SK-N-SH treated with all-trans-retinoic acid at 6 μM for 48 hours (cell line): Measurements from ENCODE around the gene NKD1.

Experiments
- GLIS3 ChIP-seq: fragments of 250-450 bp; sonication (Bioruptor Pico); IDR thresholded peaks from 2 replicates; pipeline ENCODE4 v1.5.0; 2020; ENCODE audit warnings: mild to moderate bottlenecking, moderate library complexity
- OSR1 ChIP-seq: fragments of 250-450 bp; sonication (Bioruptor Pico); IDR thresholded peaks from 2 replicates; pipeline ENCODE4 v1.8.0; 2022; ENCODE audit warnings: moderate library complexity, mild to moderate bottlenecking, inconsistent platforms
- PATZ1 ChIP-seq: fragments of 250-450 bp; sonication (Bioruptor Pico); IDR thresholded peaks from 2 replicates; pipeline ENCODE4 v1.8.0; 2020; ENCODE audit warnings: mild to moderate bottlenecking, moderate library complexity, borderline replicate concordance
- POU6F1 ChIP-seq: fragments of 250-450 bp; sonication (Bioruptor Pico); IDR thresholded peaks from 2 replicates; pipeline ENCODE4 v1.8.0; 2021; ENCODE audit warnings: low read depth, mild to moderate bottlenecking, moderate library complexity, borderline replicate concordance
- PPARA ChIP-seq: fragments of 250-450 bp; sonication (Bioruptor Pico); IDR thresholded peaks from 2 replicates; pipeline ENCODE4 v1.5.0; 2020; ENCODE audit warnings: mild to moderate bottlenecking, borderline replicate concordance
- ZFP3 ChIP-seq: fragments of 250-450 bp; sonication (Bioruptor Pico); IDR thresholded peaks from 2 replicates; pipeline ENCODE4 v1.5.0; 2020; ENCODE audit warnings: mild to moderate bottlenecking, moderate library complexity
- ZNF70 ChIP-seq: fragments of 450-650 bp; formaldehyde crosslinking; IDR thresholded peaks from 2 replicates; pipeline ENCODE4 v1.5.0; 2020; ENCODE audit warnings: mild to moderate bottlenecking, moderate library complexity

DNA sequence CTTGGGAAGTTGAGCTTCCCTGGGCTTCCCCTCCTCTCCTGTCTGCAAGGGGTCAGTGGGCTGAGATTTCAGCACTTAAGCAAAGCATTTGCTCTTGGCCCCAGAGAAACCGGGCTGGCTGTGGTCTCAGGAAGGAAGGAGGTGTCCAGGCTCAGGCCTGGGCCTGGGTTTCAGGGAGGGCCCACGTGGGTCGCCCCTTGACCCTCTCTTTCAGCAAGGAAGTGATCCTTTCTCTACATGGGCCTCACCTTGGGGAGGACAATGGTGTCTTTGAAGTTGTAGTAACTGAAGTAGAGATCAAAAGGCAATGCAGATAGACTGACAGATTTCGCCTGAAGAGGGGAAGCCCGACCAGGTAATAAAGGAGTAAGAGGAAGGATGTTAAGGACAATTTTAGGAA, 147.9 kb downstream of the NKD1 start:
- TF ChIP-seq PPARA (no peak), ZNF70 (CRISPR knock-in tag) (no peak), PATZ1 (CRISPR knock-in tag) (no peak), OSR1 (CRISPR knock-in tag) (no peak), ZFP3 (no peak), GLIS3 (CRISPR knock-in tag) (no peak), POU6F1 (CRISPR knock-in tag) (no peak)
